ENCODE results near the gene ITSN1.

ITSN1 gene

GRCh38 chr21:33733601-33734000 is 91.3 kb downstream of the ITSN1 start:
- DNase-seq, result no peak

GRCh38 chr21:33734291-33734690 is 92.0 kb downstream of the ITSN1 start:
- no peak for DNase-seq

- DNase-seq, result no peak
Observed at GRCh38 chr21:33734818-33735217, 92.5 kb downstream of the ITSN1 start.

- no peak for DNase-seq
Observed at GRCh38 chr21:33736569-33736968, 94.3 kb downstream of the ITSN1 start.

- DNase-seq, result no peak
Observed at GRCh38 chr21:33739701-33740100, 97.4 kb downstream of the ITSN1 start.

- DNase-seq, result no peak
Observed at GRCh38 chr21:33747420-33747819, 105.1 kb downstream of the ITSN1 start.

GRCh38 chr21:33748903-33749302 is 106.6 kb downstream of the ITSN1 start:
- no peak for DNase-seq

GRCh38 chr21:33750017-33750416 is 107.7 kb downstream of the ITSN1 start:
- DNase-seq, result no peak

- DNase-seq, result no peak
Observed at GRCh38 chr21:33751120-33751519, 108.8 kb downstream of the ITSN1 start.

GRCh38 chr21:33751533-33751932 is 109.2 kb downstream of the ITSN1 start:
- no peak for DNase-seq

GRCh38 chr21:33752260-33752659 is 110.0 kb downstream of the ITSN1 start:
- no peak for DNase-seq

GRCh38 chr21:33753886-33754285 is 111.6 kb downstream of the ITSN1 start:
- no peak for DNase-seq

- DNase-seq, result no peak
Observed at GRCh38 chr21:33754481-33754880, 112.2 kb downstream of the ITSN1 start.

GRCh38 chr21:33755354-33755753 is 113.1 kb downstream of the ITSN1 start:
- DNase-seq, result no peak

- no peak for DNase-seq
Observed at GRCh38 chr21:33760641-33761440, 118.5 kb downstream of the ITSN1 start.

- DNase-seq, result no peak
Observed at GRCh38 chr21:33761441-33762036, 119.2 kb downstream of the ITSN1 start.

- DNase-seq, result no peak
Observed at GRCh38 chr21:33762803-33763581, 120.7 kb downstream of the ITSN1 start.

- DNase-seq, result no peak
Observed at GRCh38 chr21:33763582-33763899, 121.2 kb downstream of the ITSN1 start.

- no peak for DNase-seq
Observed at GRCh38 chr21:33767236-33767635, 124.9 kb downstream of the ITSN1 start.

GRCh38 chr21:33767960-33768359 is 125.7 kb downstream of the ITSN1 start:
- no peak for DNase-seq

- DNase-seq, result no peak
Observed at GRCh38 chr21:33769057-33769456, 126.8 kb downstream of the ITSN1 start.

- no peak for DNase-seq
Observed at GRCh38 chr21:33770542-33770941, 128.2 kb downstream of the ITSN1 start.

GRCh38 chr21:33771976-33772375 is 129.7 kb downstream of the ITSN1 start:
- no peak for DNase-seq

GRCh38 chr21:33774551-33774950 is 132.2 kb downstream of the ITSN1 start:
- no peak for DNase-seq

Data from NCI-H69 (cell line).